ENCODE measurements around the gene MST1. TPM values are rescaled to one million over a fixed set of nuclear protein-coding genes. Genes with fewer than 3 reads are reported as not detected.

Gene MST1
- total and polyA plus RNA-seq, 9 of the 15 experiments (the other 6 are each of a cell fraction or from before 2014, with no cell fraction given), result 0.08 to 1.8 (median 0.40) TPM

DNA sequence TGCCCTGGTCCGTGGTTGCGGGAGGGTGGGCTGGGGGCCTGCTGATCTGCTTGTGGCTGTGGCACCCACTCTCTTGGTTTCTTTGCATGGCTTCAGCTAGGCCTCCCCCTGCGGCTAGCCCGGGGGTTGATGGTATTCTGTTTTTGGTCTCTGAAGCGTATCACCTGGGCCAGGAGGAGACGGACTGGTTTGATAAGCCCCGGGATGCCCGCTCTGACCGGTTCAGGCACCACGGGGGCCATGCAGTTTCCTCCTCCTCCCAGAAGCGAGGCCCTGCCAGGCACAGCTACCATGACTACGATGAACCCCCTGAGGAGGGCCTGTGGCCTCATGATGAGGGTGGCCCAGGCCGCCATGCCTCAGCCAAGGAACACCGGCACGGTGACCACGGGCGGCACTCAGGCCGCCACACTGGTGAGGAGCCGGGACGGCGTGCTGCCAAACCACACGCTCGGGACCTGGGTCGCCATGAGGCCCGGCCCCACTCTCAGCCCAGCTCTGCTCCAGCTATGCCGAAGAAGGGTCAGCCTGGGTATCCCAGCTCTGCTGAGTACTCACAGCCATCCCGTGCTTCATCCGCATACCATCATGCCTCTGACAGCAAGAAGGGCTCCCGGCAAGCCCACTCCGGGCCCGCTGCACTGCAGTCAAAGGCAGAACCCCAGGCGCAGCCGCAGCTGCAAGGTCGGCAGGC, 26.4 kb downstream of the MST1 start:
- H3K4me1 ChIP-seq (replicated peaks in 1 of 2; ENCODE audit: control insufficient read depth in 2 of 2, insufficient read depth in 2 of 2, low read length in 2 of 2), result peaks cover 0 to 7% of the 10 kb centered on the region in 2 experiments; a peak in 2 of 5 replicates
- ChIA-PET POLR2A (interaction anchor here (0.6 kb wide), 1 partner anchor 254 kb away, joined by 3 read pairs; no protein-coding TSS in a partner anchor), CTCF (ENCODE audit: low intra/inter-chr PET ratio) (no interaction called here)
- H3K9me3 ChIP-seq (replicated peaks; ENCODE audit: control insufficient read depth, insufficient read depth, low read depth, low read length), result no peaks in the 10 kb centered on the region
- H3K36me3 ChIP-seq (ENCODE audit: control insufficient read depth, insufficient read depth, low read length), result no peaks in the 10 kb centered on the region
- no peaks in the 10 kb centered on the region for H3K27me3 ChIP-seq (ENCODE audit: control insufficient read depth in 2 of 2, insufficient read depth in 2 of 2, low read length in 2 of 2)
- no peaks in the 10 kb centered on the region for H3K79me2 ChIP-seq (ENCODE audit: control insufficient read depth, insufficient read depth, low read length)
- no peak for FAIRE-seq
- BruUV-seq (replicated peaks), result no TSS peak
- intact Hi-C loops (cut with micrococcal nuclease), result no loop called here
- no peaks in the 10 kb centered on the region for H3K9me1 ChIP-seq (ENCODE audit: control insufficient read depth, insufficient read depth, low read length)
- WGBS (ENCODE audit: insufficient coverage, low coverage, missing lambda C conversion rate), result 77% methylated on average over 18 of the region's 34 CpGs
- H3K27ac ChIP-seq (ENCODE audit: extremely low read depth, low read depth, low read length), result no peak overlapping the region
- ATAC-seq, result no peak
- H2AFZ ChIP-seq (ENCODE audit: low read depth, low read length), result no peak overlapping the region
- no peaks in the 10 kb centered on the region for H4K20me1 ChIP-seq (replicated peaks; ENCODE audit: control insufficient read depth, insufficient read depth, low read length)
- no peak overlapping the region for H3K4me3 ChIP-seq
- no peak overlapping the region; a peak in 1 of 4 replicates for H3K9ac ChIP-seq (ENCODE audit: insufficient read depth in 1 of 2, low read depth in 2 of 2, low read length in 2 of 2)
- DNase-seq (ENCODE audit: extremely low read depth in 1 of 4, low spot score in 3 of 4), result no peak
- H3K4me2 ChIP-seq (ENCODE audit: insufficient read depth, low read length), result no peak overlapping the region
- in situ Hi-C loops (cut with MboI), result loop anchor here (10.0 kb wide), 1 partner anchor 98 kb away; no protein-coding TSS in a partner anchor
- TF ChIP-seq TCF7L2 (IDR thresholded peaks at IDR 0.05; ENCODE audit: low read depth, low read length) (no peak), NR2F6 (CRISPR knock-in tag; IDR thresholded peaks at IDR 0.05) (no peak), RB1 (IDR thresholded peaks at IDR 0.05; ENCODE audit: low read depth) (no peak), NR1H2 (CRISPR knock-in tag; IDR thresholded peaks at IDR 0.05) (no peak), PHF8 (IDR thresholded peaks at IDR 0.05; ENCODE audit: borderline replicate concordance, low read length) (no peak), ZNF583 (CRISPR knock-in tag; IDR thresholded peaks at IDR 0.05) (no peak)
- TF ChIP-seq, protein P1, sequence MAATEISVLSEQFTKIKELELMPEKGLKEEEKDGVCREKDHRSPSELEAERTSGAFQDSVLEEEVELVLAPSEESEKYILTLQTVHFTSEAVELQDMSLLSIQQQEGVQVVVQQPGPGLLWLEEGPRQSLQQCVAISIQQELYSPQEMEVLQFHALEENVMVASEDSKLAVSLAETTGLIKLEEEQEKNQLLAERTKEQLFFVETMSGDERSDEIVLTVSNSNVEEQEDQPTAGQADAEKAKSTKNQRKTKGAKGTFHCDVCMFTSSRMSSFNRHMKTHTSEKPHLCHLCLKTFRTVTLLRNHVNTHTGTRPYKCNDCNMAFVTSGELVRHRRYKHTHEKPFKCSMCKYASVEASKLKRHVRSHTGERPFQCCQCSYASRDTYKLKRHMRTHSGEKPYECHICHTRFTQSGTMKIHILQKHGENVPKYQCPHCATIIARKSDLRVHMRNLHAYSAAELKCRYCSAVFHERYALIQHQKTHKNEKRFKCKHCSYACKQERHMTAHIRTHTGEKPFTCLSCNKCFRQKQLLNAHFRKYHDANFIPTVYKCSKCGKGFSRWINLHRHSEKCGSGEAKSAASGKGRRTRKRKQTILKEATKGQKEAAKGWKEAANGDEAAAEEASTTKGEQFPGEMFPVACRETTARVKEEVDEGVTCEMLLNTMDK (IDR thresholded peaks at IDR 0.05; ENCODE audit: borderline replicate concordance, insufficient read depth, low read depth, low read length, poor library complexity, severe bottlenecking), result no peak
- TF ChIP-seq, protein P2, sequence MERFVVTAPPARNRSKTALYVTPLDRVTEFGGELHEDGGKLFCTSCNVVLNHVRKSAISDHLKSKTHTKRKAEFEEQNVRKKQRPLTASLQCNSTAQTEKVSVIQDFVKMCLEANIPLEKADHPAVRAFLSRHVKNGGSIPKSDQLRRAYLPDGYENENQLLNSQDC (CRISPR knock-in tag; IDR thresholded peaks at IDR 0.05), result no peak
- TF ChIP-seq, protein P3, sequence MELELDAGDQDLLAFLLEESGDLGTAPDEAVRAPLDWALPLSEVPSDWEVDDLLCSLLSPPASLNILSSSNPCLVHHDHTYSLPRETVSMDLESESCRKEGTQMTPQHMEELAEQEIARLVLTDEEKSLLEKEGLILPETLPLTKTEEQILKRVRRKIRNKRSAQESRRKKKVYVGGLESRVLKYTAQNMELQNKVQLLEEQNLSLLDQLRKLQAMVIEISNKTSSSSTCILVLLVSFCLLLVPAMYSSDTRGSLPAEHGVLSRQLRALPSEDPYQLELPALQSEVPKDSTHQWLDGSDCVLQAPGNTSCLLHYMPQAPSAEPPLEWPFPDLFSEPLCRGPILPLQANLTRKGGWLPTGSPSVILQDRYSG (tag; conservative IDR thresholded peaks at IDR 0.05; ENCODE audit: low read depth), result no peak
